ENCODE measurements around the gene DCAF10.
"Not testable (repeated sequence)": the region's sequence is repeated elsewhere in the genome, so short reads cannot be mapped to it uniquely, and the experiment has no call there.

Gene DCAF10

DNA sequence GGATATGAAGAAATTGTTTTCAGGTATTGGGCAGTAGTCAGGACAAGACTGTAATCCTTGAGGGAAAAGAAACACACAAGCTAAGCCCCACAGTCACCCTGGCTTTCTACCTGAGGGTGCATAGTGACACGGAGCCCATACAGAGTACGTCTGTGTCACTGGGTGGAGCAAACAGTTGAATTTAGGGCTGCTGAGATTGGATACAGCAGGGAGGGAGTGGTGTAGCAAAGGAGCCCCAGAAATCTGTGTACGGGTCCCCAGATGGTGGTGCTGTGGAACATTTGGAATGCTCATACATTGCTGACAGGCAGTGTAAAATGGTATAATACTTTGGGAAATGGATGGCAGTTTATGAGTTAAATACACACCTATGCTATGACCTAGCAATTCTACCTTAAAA, 41.9 kb upstream of the DCAF10 start:
- no peak for DNase-seq (ENCODE audit: extremely low spot score)
- POLR2A ChIA-PET: no interaction called here

DNA sequence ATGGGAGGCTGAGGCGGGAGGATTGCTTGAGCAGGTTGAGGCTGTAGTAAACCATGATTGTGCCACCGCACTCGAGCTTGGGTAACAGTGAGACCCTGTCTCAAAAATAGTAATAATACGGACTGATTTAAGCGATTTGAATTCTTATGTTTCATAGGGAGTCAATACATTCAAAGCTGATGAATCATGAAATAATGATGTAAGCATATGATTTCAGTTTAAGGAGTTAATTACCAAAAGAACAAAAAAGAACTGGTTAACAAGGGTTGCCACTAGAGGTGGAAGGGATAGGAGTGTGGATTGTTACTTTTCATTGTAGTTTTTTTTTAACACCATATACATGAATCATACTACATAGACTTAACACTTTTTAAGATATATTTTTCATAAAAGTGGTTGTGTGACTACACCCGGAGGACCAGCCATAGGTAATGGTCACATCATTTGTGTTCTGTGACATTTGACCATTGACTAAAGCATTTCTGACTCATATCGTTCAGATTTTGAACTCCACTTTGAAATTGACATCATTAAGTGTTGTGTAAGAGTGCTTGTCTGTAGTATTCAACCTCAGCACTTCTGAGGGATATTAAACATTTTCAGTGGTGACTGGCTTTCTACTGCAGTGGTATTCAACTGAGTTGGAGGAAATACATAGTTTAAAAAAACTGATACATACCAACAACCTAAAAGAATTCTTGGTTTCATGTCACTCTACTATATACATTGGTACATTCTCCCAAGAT, 40.0 kb upstream of the DCAF10 start:
- TF ChIP-seq L3MBTL2 (conservative IDR thresholded peaks at IDR 0.05): no peak
- TF ChIP-seq ZNF384 (IDR thresholded peaks at IDR 0.05): no peak
- TF ChIP-seq HDGF (IDR thresholded peaks at IDR 0.05; ENCODE audit: borderline replicate concordance): no peak
- ChIA-PET POLR2A (interaction anchor here (1.4 kb wide), 1 partner anchor 24 kb away, joined by 3 read pairs; the partner anchor contains the start of gene EXOSC3), CTCF (no interaction called here)
- no peak for DNase-seq (ENCODE audit: extremely low spot score)

More for the DNA sequence above, 41.9 kb upstream of the DCAF10 start:
- TF ChIP-seq L3MBTL2 (conservative IDR thresholded peaks at IDR 0.05) (no peak), FOXM1 (IDR thresholded peaks at IDR 0.05; ENCODE audit: borderline replicate concordance) (no peak), ARNT (IDR thresholded peaks at IDR 0.05) (no peak), FOXA1 (IDR thresholded peaks at IDR 0.05) (no peak)
- CTCF ChIA-PET: no interaction called here

DNA sequence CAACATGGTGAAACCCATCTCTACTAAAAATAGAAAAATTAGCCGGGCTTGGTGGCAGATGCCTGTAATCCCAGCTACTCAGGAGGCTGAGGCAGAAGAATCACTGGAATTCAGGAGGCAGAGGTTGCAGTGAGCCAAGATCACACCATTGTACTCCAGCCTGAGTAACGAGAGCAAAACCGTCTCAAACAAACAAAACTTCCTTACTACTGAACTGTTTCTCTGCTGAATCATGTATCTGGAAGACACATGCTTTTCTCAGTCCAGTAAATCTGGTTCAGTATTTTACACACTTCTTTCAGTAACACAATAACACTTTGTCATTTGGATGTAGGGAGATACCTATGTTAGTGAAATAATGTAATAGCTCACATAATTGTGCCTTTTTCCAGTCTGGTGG, 39.1 kb upstream of the DCAF10 start:
- ChIA-PET CTCF (no interaction called here), POLR2A (no interaction called here)
- DNase-seq (ENCODE audit: extremely low spot score): no peak
- TF ChIP-seq ARNT (IDR thresholded peaks at IDR 0.05) (no peak), CTBP1 (IDR thresholded peaks at IDR 0.05; ENCODE audit: borderline replicate concordance) (no peak), LEF1 (IDR thresholded peaks at IDR 0.05; ENCODE audit: borderline replicate concordance) (no peak), FOXK2 (IDR thresholded peaks at IDR 0.05) (no peak), L3MBTL2 (conservative IDR thresholded peaks at IDR 0.05) (no peak), SP1 (IDR thresholded peaks at IDR 0.05) (no peak), FOXA1 (IDR thresholded peaks at IDR 0.05) (no peak), NFRKB (IDR thresholded peaks at IDR 0.05) (no peak), FOXM1 (IDR thresholded peaks at IDR 0.05; ENCODE audit: borderline replicate concordance) (no peak), SUZ12 (IDR thresholded peaks at IDR 0.05) (no peak), ZNF384 (IDR thresholded peaks at IDR 0.05) (no peak), HDGF (IDR thresholded peaks at IDR 0.05; ENCODE audit: borderline replicate concordance) (no peak), ELF4 (IDR thresholded peaks at IDR 0.05) (no peak), BHLHE40 (IDR thresholded peaks at IDR 0.05; ENCODE audit: borderline replicate concordance) (no peak), TARDBP (IDR thresholded peaks at IDR 0.05) (no peak)
- TF ChIP-seq, protein P1, sequence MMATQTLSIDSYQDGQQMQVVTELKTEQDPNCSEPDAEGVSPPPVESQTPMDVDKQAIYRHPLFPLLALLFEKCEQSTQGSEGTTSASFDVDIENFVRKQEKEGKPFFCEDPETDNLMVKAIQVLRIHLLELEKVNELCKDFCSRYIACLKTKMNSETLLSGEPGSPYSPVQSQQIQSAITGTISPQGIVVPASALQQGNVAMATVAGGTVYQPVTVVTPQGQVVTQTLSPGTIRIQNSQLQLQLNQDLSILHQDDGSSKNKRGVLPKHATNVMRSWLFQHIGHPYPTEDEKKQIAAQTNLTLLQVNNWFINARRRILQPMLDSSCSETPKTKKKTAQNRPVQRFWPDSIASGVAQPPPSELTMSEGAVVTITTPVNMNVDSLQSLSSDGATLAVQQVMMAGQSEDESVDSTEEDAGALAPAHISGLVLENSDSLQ (IDR thresholded peaks at IDR 0.05): no peak

DNA sequence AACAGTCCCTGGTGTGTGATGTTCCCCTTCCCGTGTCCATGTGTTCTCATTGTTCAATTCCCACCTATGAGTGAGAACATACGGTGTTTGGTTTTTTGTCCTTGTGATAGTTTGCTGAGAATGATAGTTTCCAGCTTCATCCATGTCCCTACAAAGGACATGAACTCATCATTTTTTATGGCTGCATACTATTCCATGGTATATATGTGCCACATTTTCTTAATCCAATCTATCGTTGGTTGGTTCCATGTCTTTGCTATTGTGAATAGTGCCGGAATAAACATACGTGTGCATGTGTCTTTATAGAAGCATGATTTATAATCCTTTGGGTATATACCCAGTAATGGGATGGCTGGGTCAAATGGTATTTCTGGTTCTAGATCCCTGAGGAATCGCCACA, 35.3 kb upstream of the DCAF10 start:
- POLR2A ChIA-PET; DNase-seq (ENCODE audit: extremely low spot score); CTCF ChIA-PET: not testable (repeated sequence)

DNA sequence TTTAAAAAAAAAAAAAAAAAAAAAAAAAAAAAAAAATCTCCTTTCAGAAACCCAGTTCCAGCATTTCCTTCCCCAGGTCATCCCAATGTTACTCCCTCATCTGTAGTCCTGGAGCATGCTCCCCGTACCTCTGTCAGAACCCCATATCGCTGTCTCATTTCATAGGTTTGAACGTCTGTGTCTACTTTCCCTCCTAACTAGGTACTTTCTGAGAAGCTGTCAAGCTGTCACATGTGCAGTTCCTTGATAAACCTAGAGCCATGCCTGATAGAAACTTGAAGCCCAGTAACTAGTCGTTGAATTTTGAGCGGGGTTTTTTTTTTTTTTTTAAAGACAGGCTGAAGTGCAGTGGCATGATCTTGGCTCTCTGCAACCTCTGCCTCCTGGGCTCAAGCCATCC, 31.3 kb upstream of the DCAF10 start:
- CTCF ChIA-PET: no interaction called here
- no peak for DNase-seq (ENCODE audit: extremely low spot score)
- TF ChIP-seq TARDBP (IDR thresholded peaks at IDR 0.05) (no peak), CTBP1 (IDR thresholded peaks at IDR 0.05; ENCODE audit: borderline replicate concordance) (no peak), ELF4 (IDR thresholded peaks at IDR 0.05) (no peak), NFRKB (IDR thresholded peaks at IDR 0.05) (no peak), L3MBTL2 (conservative IDR thresholded peaks at IDR 0.05) (no peak), FOXA1 (IDR thresholded peaks at IDR 0.05) (no peak), FOXM1 (IDR thresholded peaks at IDR 0.05; ENCODE audit: borderline replicate concordance) (no peak), BHLHE40 (IDR thresholded peaks at IDR 0.05; ENCODE audit: borderline replicate concordance) (no peak), ZNF384 (IDR thresholded peaks at IDR 0.05) (no peak), SUZ12 (IDR thresholded peaks at IDR 0.05) (no peak), LEF1 (IDR thresholded peaks at IDR 0.05; ENCODE audit: borderline replicate concordance) (no peak), HDGF (IDR thresholded peaks at IDR 0.05; ENCODE audit: borderline replicate concordance) (no peak)
- TF ChIP-seq, protein P1 (IDR thresholded peaks at IDR 0.05): no peak
- POLR2A ChIA-PET: no interaction called here

DNA sequence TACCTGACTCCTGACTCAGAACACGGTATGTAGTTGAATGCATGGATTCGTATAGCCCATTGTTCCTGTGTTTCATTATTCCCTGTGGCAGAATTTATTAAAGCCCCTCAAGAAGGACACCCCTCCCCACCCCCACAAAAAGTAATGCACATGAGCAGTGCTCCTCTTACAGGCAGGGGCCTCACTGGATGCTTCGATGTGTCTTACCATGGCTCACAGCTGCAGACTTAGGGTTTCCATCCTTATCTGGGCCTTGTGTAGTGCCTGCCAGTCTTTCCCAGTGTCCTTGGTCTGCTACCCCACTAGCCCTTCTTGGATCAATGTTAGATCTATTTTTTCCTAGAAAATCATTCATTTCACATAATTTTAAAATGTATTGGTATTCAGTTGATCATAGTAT, 30.6 kb upstream of the DCAF10 start:
- DNase-seq (ENCODE audit: extremely low spot score): no peak
- TF ChIP-seq ELF4 (IDR thresholded peaks at IDR 0.05) (no peak), NFRKB (IDR thresholded peaks at IDR 0.05) (no peak), SUZ12 (IDR thresholded peaks at IDR 0.05) (no peak), LEF1 (IDR thresholded peaks at IDR 0.05; ENCODE audit: borderline replicate concordance) (no peak), TARDBP (IDR thresholded peaks at IDR 0.05) (no peak), FOXK2 (IDR thresholded peaks at IDR 0.05) (no peak), L3MBTL2 (conservative IDR thresholded peaks at IDR 0.05) (no peak), ARNT (IDR thresholded peaks at IDR 0.05) (no peak), FOXA1 (IDR thresholded peaks at IDR 0.05) (no peak), HDGF (IDR thresholded peaks at IDR 0.05; ENCODE audit: borderline replicate concordance) (no peak)
- CTCF ChIA-PET: no interaction called here
- POLR2A ChIA-PET: no interaction called here

DNA sequence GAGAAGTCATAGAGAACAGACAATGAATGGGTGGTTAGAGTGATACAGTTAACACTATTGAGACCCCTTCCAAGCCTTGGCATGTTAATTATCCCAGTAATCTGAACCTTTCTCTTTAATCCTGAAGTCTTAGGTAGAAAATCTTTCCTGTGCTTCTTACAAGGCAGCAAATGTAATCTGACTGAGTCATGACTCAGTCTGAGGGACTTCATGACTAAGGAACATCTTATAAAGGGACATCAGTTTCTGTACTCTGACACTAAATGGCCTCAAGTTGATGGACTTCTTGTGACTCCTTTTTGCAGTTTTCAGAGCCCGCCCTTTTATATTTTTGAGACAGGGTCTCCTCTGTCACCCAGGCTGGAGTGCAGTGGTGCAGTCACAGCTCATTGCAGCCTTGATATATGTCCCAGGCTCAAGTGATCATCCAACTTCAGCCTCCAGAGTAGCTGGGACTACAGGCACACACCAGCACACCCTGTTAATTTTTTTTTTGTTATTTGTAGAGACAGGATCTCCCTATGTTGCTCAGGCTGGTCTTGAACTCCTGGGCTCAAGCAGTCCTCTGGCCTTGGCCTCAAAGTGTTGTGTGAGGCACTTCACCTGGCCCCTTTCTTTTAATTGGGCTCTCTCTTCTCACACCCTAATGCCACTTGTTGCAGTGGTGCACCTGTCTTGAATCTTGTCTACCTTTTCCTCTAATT, 25.2 kb upstream of the DCAF10 start:
- no peak for TF ChIP-seq L3MBTL2 (conservative IDR thresholded peaks at IDR 0.05)
- TF ChIP-seq SUZ12 (IDR thresholded peaks at IDR 0.05): no peak
- TF ChIP-seq FOXA1 (IDR thresholded peaks at IDR 0.05): no peak
- TF ChIP-seq, protein P1 (IDR thresholded peaks at IDR 0.05): no peak
- TF ChIP-seq ARNT (IDR thresholded peaks at IDR 0.05): no peak
- no peak for TF ChIP-seq LEF1 (IDR thresholded peaks at IDR 0.05; ENCODE audit: borderline replicate concordance)
- TF ChIP-seq NFRKB (IDR thresholded peaks at IDR 0.05): no peak
- no peak for TF ChIP-seq FOXK2 (IDR thresholded peaks at IDR 0.05)
- TF ChIP-seq BHLHE40 (IDR thresholded peaks at IDR 0.05; ENCODE audit: borderline replicate concordance): no peak
- TF ChIP-seq HDGF (IDR thresholded peaks at IDR 0.05; ENCODE audit: borderline replicate concordance): no peak
- no peak for TF ChIP-seq ZNF384 (IDR thresholded peaks at IDR 0.05)
- TF ChIP-seq TARDBP (IDR thresholded peaks at IDR 0.05): no peak
- TF ChIP-seq CTBP1 (IDR thresholded peaks at IDR 0.05; ENCODE audit: borderline replicate concordance): no peak
- no peak for TF ChIP-seq ELF4 (IDR thresholded peaks at IDR 0.05)
- no peak for DNase-seq (ENCODE audit: extremely low spot score)
- CTCF ChIA-PET: no interaction called here
- POLR2A ChIA-PET: interaction anchor here (0.7 to 1.5 kb wide), 2 partner anchors 10 to 133 kb away, joined by 4 to 8 read pairs; partner anchors contain the start of gene EXOSC3

Data from HEK293T (cell line).